SK-N-SH treated with all-trans-retinoic acid at 6 μM for 48 hours (cell line): ENCODE measurements around the gene CDK6.

Experiments used
- ATAC-seq: fragments of 200-7000 bp; cut with Tn5 transposase; 3 replicates; pipeline ENCODE4 v1.9.1; 2020; ENCODE audit warnings: mild to moderate bottlenecking, moderate library complexity
- BACH2 ChIP-seq: fragments of 250-450 bp; sonication (Bioruptor Pico); IDR thresholded peaks from 2 replicates; pipeline ENCODE4 v1.9.0; 2021; ENCODE audit warnings: mild to moderate bottlenecking, borderline replicate concordance
- CSDC2 ChIP-seq: fragments of 250-450 bp; sonication (Bioruptor Pico); IDR thresholded peaks from 2 replicates; pipeline ENCODE4 v1.5.0; 2020; ENCODE audit warnings: mild to moderate bottlenecking, moderate library complexity
- ESRRG ChIP-seq: fragments of 250-450 bp; sonication (Bioruptor Pico); IDR thresholded peaks from 2 replicates; pipeline ENCODE4 v1.6.1; 2021; ENCODE audit warnings: mild to moderate bottlenecking
- GLIS3 ChIP-seq: fragments of 250-450 bp; sonication (Bioruptor Pico); IDR thresholded peaks from 2 replicates; pipeline ENCODE4 v1.5.0; 2020; ENCODE audit warnings: mild to moderate bottlenecking, moderate library complexity
- ISL1 ChIP-seq: fragments of 250-450 bp; sonication (Bioruptor Pico); IDR thresholded peaks from 2 replicates; pipeline ENCODE4 v2.1.2; 2022; ENCODE audit warnings: mild to moderate bottlenecking, moderate library complexity
- OSR1 ChIP-seq: fragments of 250-450 bp; sonication (Bioruptor Pico); IDR thresholded peaks from 2 replicates; pipeline ENCODE4 v1.8.0; 2022; ENCODE audit warnings: moderate library complexity, mild to moderate bottlenecking, inconsistent platforms
- PATZ1 ChIP-seq: fragments of 250-450 bp; sonication (Bioruptor Pico); IDR thresholded peaks from 2 replicates; pipeline ENCODE4 v1.8.0; 2020; ENCODE audit warnings: mild to moderate bottlenecking, moderate library complexity, borderline replicate concordance
- PPARA ChIP-seq: fragments of 250-450 bp; sonication (Bioruptor Pico); IDR thresholded peaks from 2 replicates; pipeline ENCODE4 v1.5.0; 2020; ENCODE audit warnings: mild to moderate bottlenecking, borderline replicate concordance
- SNAI2 ChIP-seq: fragments of 250-450 bp; sonication (Bioruptor Pico); IDR thresholded peaks from 2 replicates; pipeline ENCODE4 v1.5.0; 2020; ENCODE audit warnings: mild to moderate bottlenecking, moderate library complexity
- TCF4 ChIP-seq: fragments of 250-450 bp; sonication (Bioruptor Pico); IDR thresholded peaks from 2 replicates; pipeline ENCODE4 v1.8.0; 2021; ENCODE audit warnings: mild to moderate bottlenecking, moderate library complexity, borderline replicate concordance
- TOX ChIP-seq: fragments of 250-450 bp; sonication (Bioruptor Pico); IDR thresholded peaks from 2 replicates; pipeline ENCODE4 v1.8.0; 2021; ENCODE audit warnings: mild to moderate bottlenecking, moderate library complexity, borderline replicate concordance
- TSHZ2 ChIP-seq: fragments of 250-450 bp; sonication (Bioruptor Pico); IDR thresholded peaks from 2 replicates; pipeline ENCODE4 v1.5.0; 2020; ENCODE audit warnings: mild to moderate bottlenecking, moderate library complexity
- ZC3H10 ChIP-seq: fragments of 250-450 bp; sonication (Bioruptor Pico); IDR thresholded peaks from 2 replicates; pipeline ENCODE4 v1.5.1; 2021; ENCODE audit warnings: mild to moderate bottlenecking, moderate library complexity
- ZFP3 ChIP-seq: fragments of 250-450 bp; sonication (Bioruptor Pico); IDR thresholded peaks from 2 replicates; pipeline ENCODE4 v1.5.0; 2020; ENCODE audit warnings: mild to moderate bottlenecking, moderate library complexity
- ZFP30 ChIP-seq: fragments of 450-650 bp; formaldehyde crosslinking; IDR thresholded peaks from 2 replicates; pipeline ENCODE4 v1.5.0; 2022; ENCODE audit warnings: mild to moderate bottlenecking, moderate library complexity
- ZNF565 ChIP-seq: fragments of 450-650 bp; formaldehyde crosslinking; conservative IDR thresholded peaks from 2 replicates; pipeline ENCODE4 v1.5.0; 2020; ENCODE audit warnings: low read depth, mild to moderate bottlenecking, moderate library complexity
- ZNF70 ChIP-seq: fragments of 450-650 bp; formaldehyde crosslinking; IDR thresholded peaks from 2 replicates; pipeline ENCODE4 v1.5.0; 2020; ENCODE audit warnings: mild to moderate bottlenecking, moderate library complexity
- ZNF8 ChIP-seq: fragments of 450-650 bp; formaldehyde crosslinking; IDR thresholded peaks from 2 replicates; pipeline ENCODE4 v1.5.0; 2020; ENCODE audit warnings: mild to moderate bottlenecking, moderate library complexity
- TF ChIP-seq, protein P1 (sequence below): fragments of 250-450 bp; sonication (Bioruptor Pico); IDR thresholded peaks from 2 replicates; pipeline ENCODE4 v1.8.0; 2021; ENCODE audit warnings: low read depth, mild to moderate bottlenecking, moderate library complexity, borderline replicate concordance
- TF ChIP-seq, protein P2 (sequence below): fragments of 250-450 bp; sonication (Bioruptor Pico); IDR thresholded peaks from 2 replicates; pipeline ENCODE4 v1.5.1; 2020; ENCODE audit warnings: low read depth, mild to moderate bottlenecking, moderate library complexity

Gene CDK6

DNA sequence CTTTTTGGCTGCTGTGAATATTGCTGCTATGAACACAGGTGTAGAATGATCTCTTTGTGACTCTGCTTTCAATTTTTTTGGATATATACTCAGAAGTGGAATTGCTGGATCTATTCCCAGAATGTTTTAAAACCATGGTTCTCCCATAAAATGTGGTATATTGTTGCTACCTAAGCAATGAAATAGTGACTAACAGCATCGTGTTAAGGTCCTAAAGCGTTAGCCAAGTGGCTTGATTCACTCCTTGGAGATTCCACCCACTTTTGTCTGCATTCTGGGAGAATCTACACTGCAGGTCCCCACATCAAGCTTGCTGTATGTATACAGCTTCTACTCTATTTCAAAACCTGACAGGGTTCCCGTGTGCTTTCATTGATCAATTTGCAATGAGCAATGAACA, 105.6 kb downstream of the CDK6 start (continued):
- TF ChIP-seq, protein P1, sequence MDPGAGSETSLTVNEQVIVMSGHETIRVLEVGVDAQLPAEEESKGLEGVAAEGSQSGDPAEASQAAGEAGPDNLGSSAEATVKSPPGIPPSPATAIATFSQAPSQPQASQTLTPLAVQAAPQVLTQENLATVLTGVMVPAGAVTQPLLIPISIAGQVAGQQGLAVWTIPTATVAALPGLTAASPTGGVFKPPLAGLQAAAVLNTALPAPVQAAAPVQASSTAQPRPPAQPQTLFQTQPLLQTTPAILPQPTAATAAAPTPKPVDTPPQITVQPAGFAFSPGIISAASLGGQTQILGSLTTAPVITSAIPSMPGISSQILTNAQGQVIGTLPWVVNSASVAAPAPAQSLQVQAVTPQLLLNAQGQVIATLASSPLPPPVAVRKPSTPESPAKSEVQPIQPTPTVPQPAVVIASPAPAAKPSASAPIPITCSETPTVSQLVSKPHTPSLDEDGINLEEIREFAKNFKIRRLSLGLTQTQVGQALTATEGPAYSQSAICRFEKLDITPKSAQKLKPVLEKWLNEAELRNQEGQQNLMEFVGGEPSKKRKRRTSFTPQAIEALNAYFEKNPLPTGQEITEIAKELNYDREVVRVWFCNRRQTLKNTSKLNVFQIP (CRISPR knock-in tag), result no peak
- TF ChIP-seq TOX (CRISPR knock-in tag) (no peak), ZFP30 (no peak), ZNF8 (CRISPR knock-in tag) (no peak), PPARA (CRISPR knock-in tag) (no peak), ZNF565 (no peak), ZNF70 (no peak)

- no peak for ATAC-seq
- TF ChIP-seq TSHZ2 (CRISPR knock-in tag), result no peak
- no peak for TF ChIP-seq ESRRG (CRISPR knock-in tag)
- TF ChIP-seq SNAI2 (CRISPR knock-in tag), result no peak
- TF ChIP-seq ZFP30, result no peak
- TF ChIP-seq, protein P2, sequence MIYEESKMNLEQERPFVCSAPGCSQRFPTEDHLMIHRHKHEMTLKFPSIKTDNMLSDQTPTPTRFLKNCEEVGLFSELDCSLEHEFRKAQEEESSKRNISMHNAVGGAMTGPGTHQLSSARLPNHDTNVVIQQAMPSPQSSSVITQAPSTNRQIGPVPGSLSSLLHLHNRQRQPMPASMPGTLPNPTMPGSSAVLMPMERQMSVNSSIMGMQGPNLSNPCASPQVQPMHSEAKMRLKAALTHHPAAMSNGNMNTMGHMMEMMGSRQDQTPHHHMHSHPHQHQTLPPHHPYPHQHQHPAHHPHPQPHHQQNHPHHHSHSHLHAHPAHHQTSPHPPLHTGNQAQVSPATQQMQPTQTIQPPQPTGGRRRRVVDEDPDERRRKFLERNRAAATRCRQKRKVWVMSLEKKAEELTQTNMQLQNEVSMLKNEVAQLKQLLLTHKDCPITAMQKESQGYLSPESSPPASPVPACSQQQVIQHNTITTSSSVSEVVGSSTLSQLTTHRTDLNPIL (CRISPR knock-in tag), result no peak
- TF ChIP-seq ZC3H10, result no peak
- TF ChIP-seq GLIS3 (CRISPR knock-in tag), result no peak
- no peak for TF ChIP-seq ZFP3 (CRISPR knock-in tag)
- no peak for TF ChIP-seq ZNF8 (CRISPR knock-in tag)
- TF ChIP-seq ZNF70, result no peak
- TF ChIP-seq, protein P1 (CRISPR knock-in tag), result no peak
- TF ChIP-seq OSR1 (CRISPR knock-in tag), result no peak
- no peak for TF ChIP-seq TCF4
- TF ChIP-seq CSDC2 (CRISPR knock-in tag), result no peak
- no peak for TF ChIP-seq PPARA (CRISPR knock-in tag)
- no peak for TF ChIP-seq BACH2 (CRISPR knock-in tag)
These were observed 106.6 kb downstream of the CDK6 start for GRCh38 chr7:92729751-92730150.

DNA sequence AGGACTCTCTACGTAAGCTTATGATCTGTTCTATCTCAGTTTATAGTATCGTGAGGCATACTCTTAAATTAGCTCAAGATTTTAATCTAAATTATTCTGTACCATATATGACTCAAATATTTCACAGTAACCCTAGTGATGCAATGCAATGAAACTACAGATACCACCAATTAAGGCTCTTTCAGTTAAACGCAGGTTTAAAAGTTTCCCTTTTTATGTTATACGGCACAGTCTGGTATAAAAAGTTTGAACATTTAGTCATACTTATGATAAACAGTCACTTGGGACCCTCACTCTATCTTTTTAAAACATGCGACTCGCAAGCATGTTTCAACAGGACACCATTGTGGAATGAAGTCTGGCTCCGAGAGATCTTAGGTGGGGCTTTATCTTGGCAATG, 107.2 kb downstream of the CDK6 start:
- ATAC-seq, result no peak
- no peak for TF ChIP-seq BACH2 (CRISPR knock-in tag)

DNA sequence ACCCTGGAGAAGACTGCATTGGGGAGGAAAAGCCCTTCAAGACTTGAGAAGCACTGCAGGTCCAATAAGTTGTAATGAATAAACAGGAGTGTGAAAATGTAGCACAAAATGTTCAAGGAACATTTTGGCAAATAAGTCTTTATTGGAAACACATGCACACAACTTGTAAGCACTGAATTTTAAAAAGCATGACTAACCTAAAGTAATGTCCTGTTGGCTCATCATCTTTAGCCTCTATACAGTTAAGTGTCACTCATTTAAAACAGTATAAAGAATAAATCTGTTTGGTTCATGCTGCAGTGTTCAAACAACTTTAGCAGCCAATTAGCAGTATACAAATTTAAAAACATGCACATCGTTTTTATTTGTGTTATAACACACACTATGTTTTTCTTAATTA, 108.6 kb downstream of the CDK6 start:
- ATAC-seq, result peak; percentile 43
- no peak for TF ChIP-seq BACH2 (CRISPR knock-in tag)
- TF ChIP-seq SNAI2 (CRISPR knock-in tag), result no peak
- TF ChIP-seq TSHZ2 (CRISPR knock-in tag), result no peak
- TF ChIP-seq PATZ1 (CRISPR knock-in tag), result no peak
- no peak for TF ChIP-seq ISL1 (CRISPR knock-in tag)
